GM21576 (cell line): ENCODE results near the gene TYW5.
"Not testable (repeated sequence)": the region's sequence is repeated elsewhere in the genome, so short reads cannot be mapped to it uniquely, and the experiment has no call there.

Source experiments
- ATAC-seq: cut with Tn5 transposase; IDR thresholded peaks from one replicate; pipeline ENCODE4 v1.9.1; 2021; ENCODE audit warnings: mild to moderate bottlenecking, moderate library complexity; ENCODE audit not compliant: unreplicated experiment

Gene TYW5

GRCh38 chr2:199922856-199923255 lies 32.4 kb downstream of the TYW5 start:
- no peak for ATAC-seq

- ATAC-seq, result no peak
These were observed 38.3 kb downstream of the TYW5 start for GRCh38 chr2:199916980-199917379.

GRCh38 chr2:199914372-199914958 lies 40.8 kb downstream of the TYW5 start:
- ATAC-seq, result no peak

- not testable (repeated sequence) for ATAC-seq
These were observed 42.7 kb downstream of the TYW5 start for GRCh38 chr2:199912553-199913114.

- ATAC-seq, result no peak
These were observed 43.5 kb downstream of the TYW5 start for GRCh38 chr2:199911877-199912161.

- ATAC-seq, result peak; percentile 92
These were observed 44.0 kb downstream of the TYW5 start, which contains the start of gene C2orf69 for GRCh38 chr2:199911052-199911876. Gene C2orf69 (plus strand): TSS chr2:199911293. CDS start chr2:199911439, 146 bp downstream.

GRCh38 chr2:199910338-199911051 lies 44.8 kb downstream of the TYW5 start:
- no peak for ATAC-seq

GRCh38 chr2:199907008-199907714 lies 48.1 kb downstream of the TYW5 start:
- no peak for ATAC-seq

GRCh38 chr2:199903111-199903510 lies 52.2 kb downstream of the TYW5 start:
- ATAC-seq, result no peak

GRCh38 chr2:199902486-199903110 lies 52.7 kb downstream of the TYW5 start:
- no peak for ATAC-seq

GRCh38 chr2:199901942-199902341 lies 53.3 kb downstream of the TYW5 start:
- no peak for ATAC-seq

- no peak for ATAC-seq
These were observed 58.7 kb downstream of the TYW5 start for GRCh38 chr2:199896617-199897016.

GRCh38 chr2:199895406-199895805 lies 59.9 kb downstream of the TYW5 start:
- ATAC-seq, result no peak

GRCh38 chr2:199883474-199884212 lies 71.6 kb downstream of the TYW5 start:
- ATAC-seq, result no peak

GRCh38 chr2:199882667-199883066 lies 72.6 kb downstream of the TYW5 start:
- no peak for ATAC-seq
